ENCODE measurements around the gene MPZL2. TPM values are rescaled to one million over a fixed set of nuclear protein-coding genes. Genes with fewer than 3 reads are reported as not detected.

The MPZL2 gene
- total RNA-seq, 4 donors from 2014 or later: 8.7 to 57.0 (median 12.1) TPM

- no peak for ATAC-seq
- Histone ChIP-seq H3K27ac (no peak overlapping the region), H3K27me3 (peaks cover 82% of the 10 kb centered on the region), H3K4me3 (no peak overlapping the region), H3K36me3 (no peaks in the 10 kb centered on the region), H3K4me1 (no peaks in the 10 kb centered on the region), H3K9me3 (no peaks in the 10 kb centered on the region)
- 59 to 64% methylated on average over 2 to 3 of the region's 4 CpGs for WGBS, 2 donors (ENCODE audit: low coverage in 1 of 2)
- TF ChIP-seq CTCF (IDR thresholded peaks at IDR 0.05) (no peak), POLR2A (IDR thresholded peaks at IDR 0.05) (no peak), POLR2AphosphoS5 (IDR thresholded peaks at IDR 0.05) (no peak)
Observed at GRCh38 chr11:118213201-118213600, 50.9 kb downstream of the MPZL2 start.

- H3K27me3 ChIP-seq: peaks cover 82% of the 10 kb centered on the region
- 39 to 65% methylated on average over 2 of the region's 2 CpGs for WGBS, 2 donors (ENCODE audit: low coverage in 1 of 2)
- no peaks in the 10 kb centered on the region for H3K9me3 ChIP-seq
- H3K4me1 ChIP-seq: no peaks in the 10 kb centered on the region
- no peaks in the 10 kb centered on the region for H3K36me3 ChIP-seq
- ATAC-seq: no peak
- H3K27ac ChIP-seq: no peak overlapping the region
- no peak overlapping the region for H3K4me3 ChIP-seq
- TF ChIP-seq POLR2A (IDR thresholded peaks at IDR 0.05): no peak
- TF ChIP-seq EP300 (IDR thresholded peaks at IDR 0.05): no peak
- TF ChIP-seq CTCF (IDR thresholded peaks at IDR 0.05): no peak
- TF ChIP-seq POLR2AphosphoS5 (IDR thresholded peaks at IDR 0.05): no peak
Observed at GRCh38 chr11:118212781-118213191, 51.3 kb downstream of the MPZL2 start.

GRCh38 chr11:118212131-118212725, 51.9 kb downstream of the MPZL2 start:
- 80 to 86% methylated on average over 5 to 6 of the region's 7 CpGs for WGBS, 2 donors (ENCODE audit: low coverage in 1 of 2)
- TF ChIP-seq POLR2AphosphoS5 (IDR thresholded peaks at IDR 0.05) (no peak), CTCF (IDR thresholded peaks at IDR 0.05) (no peak), POLR2A (IDR thresholded peaks at IDR 0.05) (no peak), EP300 (IDR thresholded peaks at IDR 0.05) (no peak)
- Histone ChIP-seq H3K36me3 (no peaks in the 10 kb centered on the region), H3K4me3 (no peak overlapping the region), H3K4me1 (no peaks in the 10 kb centered on the region), H3K27me3 (peaks cover 81% of the 10 kb centered on the region), H3K9me3 (no peaks in the 10 kb centered on the region), H3K27ac (no peak overlapping the region)
- no peak for ATAC-seq

- H3K4me3 ChIP-seq: no peak overlapping the region
- no peaks in the 10 kb centered on the region for H3K9me3 ChIP-seq
- no peak overlapping the region for H3K27ac ChIP-seq
- H3K4me1 ChIP-seq: no peaks in the 10 kb centered on the region
- ATAC-seq: no peak
- TF ChIP-seq POLR2AphosphoS5 (IDR thresholded peaks at IDR 0.05) (no peak), POLR2A (IDR thresholded peaks at IDR 0.05) (no peak), EP300 (IDR thresholded peaks at IDR 0.05) (no peak), CTCF (IDR thresholded peaks at IDR 0.05) (no peak)
- 26 to 29% methylated on average over 1 to 4 of the region's 6 CpGs for WGBS, 2 donors (ENCODE audit: low coverage in 1 of 2)
- no peaks in the 10 kb centered on the region for H3K36me3 ChIP-seq
- H3K27me3 ChIP-seq: peaks cover 71% of the 10 kb centered on the region
Observed at GRCh38 chr11:118211006-118211405, 53.1 kb downstream of the MPZL2 start.

GRCh38 chr11:118210323-118210722, 53.8 kb downstream of the MPZL2 start:
- TF ChIP-seq EP300 (IDR thresholded peaks at IDR 0.05): no peak
- no peak for TF ChIP-seq POLR2A (IDR thresholded peaks at IDR 0.05)
- no peak for TF ChIP-seq POLR2AphosphoS5 (IDR thresholded peaks at IDR 0.05)
- TF ChIP-seq CTCF (IDR thresholded peaks at IDR 0.05): no peak
- Histone ChIP-seq H3K27me3 (peaks cover 67% of the 10 kb centered on the region), H3K27ac (no peak overlapping the region), H3K36me3 (no peaks in the 10 kb centered on the region), H3K4me3 (no peak overlapping the region), H3K4me1 (no peaks in the 10 kb centered on the region), H3K9me3 (no peaks in the 10 kb centered on the region)
- no peak for ATAC-seq
- WGBS, 2 donors (ENCODE audit: low coverage in 1 of 2): 80 to 90% methylated on average over 3 of the region's 7 CpGs
